CD4-positive, alpha-beta memory T cell (primary cell): ENCODE measurements around the gene KIFC3. TPM values are rescaled to one million over a fixed set of nuclear protein-coding genes. Genes with fewer than 3 reads are reported as not detected.
"Not testable (repeated sequence)": the region's sequence is repeated elsewhere in the genome, so short reads cannot be mapped to it uniquely, and the experiment has no call there.

ENCODE experiments used
- CTCF ChIA-PET: fragments of 350-600 bp; sonication (Branson Sonifier 250); formaldehyde crosslinking; loops from one replicate; lab custom pipeline; 2021; ENCODE audit warnings: inconsistent platforms; ENCODE audit not compliant: partially characterized antibody; lab: Charles Lee
- POLR2A ChIA-PET: fragments of 350-600 bp; sonication (Branson Sonifier 250); formaldehyde crosslinking; loops from one replicate; lab custom pipeline; 2021; ENCODE audit not compliant: partially characterized antibody; lab: Charles Lee
- DNase-seq, 5 donors: peaks; one replicate each; pipeline versions ENCODE4 v3.0.0 to v3.0.0-alpha.2; 2020 to 2022; ENCODE audit warnings: mixed read lengths in 1 of 5
- H3K27ac ChIP-seq: one replicate; pipeline ENCODE4 v1.7.0; 2013; ENCODE audit warnings: low read depth, low read length
- H3K27me3 ChIP-seq: 2 replicates; pipeline ENCODE4 v1.7.0; 2013; ENCODE audit warnings: mild to moderate bottlenecking, low read length, moderate library complexity; ENCODE audit not compliant: insufficient read depth
- H3K36me3 ChIP-seq: 2 replicates; pipeline ENCODE4 v1.7.0; 2013; ENCODE audit warnings: mild to moderate bottlenecking, low read length, moderate library complexity; ENCODE audit not compliant: insufficient read depth
- H3K4me1 ChIP-seq: 2 replicates; pipeline ENCODE4 v1.7.0; 2013; ENCODE audit warnings: mild to moderate bottlenecking, low read length, moderate library complexity; ENCODE audit not compliant: insufficient read depth
- H3K4me3 ChIP-seq, 2 donors: one replicate each; pipeline ENCODE4 v1.7.0; 2013; ENCODE audit warnings: low read length in 2 of 2, mild to moderate bottlenecking in 1 of 2
- H3K9me3 ChIP-seq, 2 donors: one replicate each; pipeline ENCODE4 v1.7.0; 2013; ENCODE audit warnings: low read length in 2 of 2, control low read depth in 1 of 2; ENCODE audit not compliant: control insufficient read depth in 1 of 2
- H3K27ac Mint-ChIP-seq, 7 donors: one replicate each; pipeline ENCODE4 v1.8.0; 2020 to 2021; ENCODE audit warnings: mixed read lengths in 7 of 7, mild to moderate bottlenecking in 6 of 7, inconsistent platforms in 3 of 7, moderate library complexity in 3 of 7
- H3K27me3 Mint-ChIP-seq, 2 donors: one replicate each; pipeline ENCODE4 v1.8.0; 2020 to 2021; ENCODE audit warnings: mixed read lengths in 2 of 2
- H3K36me3 Mint-ChIP-seq, 2 donors: one replicate each; pipeline ENCODE4 v1.8.0; 2020 to 2021; ENCODE audit warnings: mixed read lengths in 2 of 2, inconsistent platforms in 1 of 2, mild to moderate bottlenecking in 1 of 2
- H3K4me1 Mint-ChIP-seq, 4 donors: one replicate each; pipeline ENCODE4 v1.8.0; 2020 to 2021; ENCODE audit warnings: mixed read lengths in 4 of 4, mild to moderate bottlenecking in 1 of 4
- H3K4me3 Mint-ChIP-seq, 8 donors: one replicate each; pipeline ENCODE4 v1.8.0; 2020 to 2021; ENCODE audit warnings: mixed read lengths in 8 of 8, mild to moderate bottlenecking in 7 of 8, moderate library complexity in 6 of 8, inconsistent platforms in 3 of 8
- H3K9me3 Mint-ChIP-seq, 8 donors: one replicate each; pipeline ENCODE4 v1.8.0; 2020 to 2021; ENCODE audit warnings: mixed read lengths in 8 of 8, mild to moderate bottlenecking in 5 of 8, inconsistent platforms in 3 of 8, moderate library complexity in 1 of 8
- intact Hi-C: fragments of 100-400 bp; cut with micrococcal nuclease; formaldehyde crosslinking; loops from one replicate; pipeline ENCODE4 v1.15.1; 2023
- polyA plus RNA-seq, 2 donors: library from polyadenylated mRNA; unstranded; fragments of 300-500 nt; fragmentation: Illumina TruSeq; gene quantifications; one replicate each; pipeline ENCODE4 v1.2.3, GENCODE V29; 2021
- total RNA-seq, 2 experiments: library from RNA; stranded (reverse); gene quantifications; one replicate each; pipeline ENCODE4 v1.2.3, GENCODE V29; 2021

The KIFC3 gene
- total and polyA plus RNA-seq, 4 experiments from 2014 or later, result 1.6 to 1.9 TPM; not detected in 2

GRCh38 chr16:57798267-57798810 lies 4.0 kb downstream of the KIFC3 start:
- H3K27ac ChIP-seq, result no peak overlapping the region
- no peaks in the 10 kb centered on the region for H3K36me3 ChIP-seq
- ChIA-PET CTCF (interaction anchor here (1.0 to 1.8 kb wide), 2 partner anchors 43 to 101 kb away, joined by 3 to 4 read pairs; no protein-coding TSS in a partner anchor), POLR2A (no interaction called here)
- H3K27me3 ChIP-seq, result no peaks in the 10 kb centered on the region
- Mint-ChIP-seq H3K36me3 (no peaks in the 10 kb centered on the region), H3K9me3 (no peaks in the 10 kb centered on the region), H3K27ac (peak overlapping the region in 1 of 7 donors; percentile 82), H3K27me3 (peaks cover 5 to 6% of the 10 kb centered on the region in 2 donors), H3K4me1 (peaks cover 22 to 42% (median 26%) of the 10 kb centered on the region in 4 donors), H3K4me3 (no peak overlapping the region)
- H3K4me3 ChIP-seq, result no peak overlapping the region
- H3K4me1 ChIP-seq, result peaks cover 34% of the 10 kb centered on the region
- intact Hi-C loops, result loop anchor here (5.0 kb wide), 1 partner anchor 204 kb away; the partner anchor contains the start of genes USB1 and ZNF319
- H3K9me3 ChIP-seq, result no peaks in the 10 kb centered on the region
- no peak for DNase-seq

DNA sequence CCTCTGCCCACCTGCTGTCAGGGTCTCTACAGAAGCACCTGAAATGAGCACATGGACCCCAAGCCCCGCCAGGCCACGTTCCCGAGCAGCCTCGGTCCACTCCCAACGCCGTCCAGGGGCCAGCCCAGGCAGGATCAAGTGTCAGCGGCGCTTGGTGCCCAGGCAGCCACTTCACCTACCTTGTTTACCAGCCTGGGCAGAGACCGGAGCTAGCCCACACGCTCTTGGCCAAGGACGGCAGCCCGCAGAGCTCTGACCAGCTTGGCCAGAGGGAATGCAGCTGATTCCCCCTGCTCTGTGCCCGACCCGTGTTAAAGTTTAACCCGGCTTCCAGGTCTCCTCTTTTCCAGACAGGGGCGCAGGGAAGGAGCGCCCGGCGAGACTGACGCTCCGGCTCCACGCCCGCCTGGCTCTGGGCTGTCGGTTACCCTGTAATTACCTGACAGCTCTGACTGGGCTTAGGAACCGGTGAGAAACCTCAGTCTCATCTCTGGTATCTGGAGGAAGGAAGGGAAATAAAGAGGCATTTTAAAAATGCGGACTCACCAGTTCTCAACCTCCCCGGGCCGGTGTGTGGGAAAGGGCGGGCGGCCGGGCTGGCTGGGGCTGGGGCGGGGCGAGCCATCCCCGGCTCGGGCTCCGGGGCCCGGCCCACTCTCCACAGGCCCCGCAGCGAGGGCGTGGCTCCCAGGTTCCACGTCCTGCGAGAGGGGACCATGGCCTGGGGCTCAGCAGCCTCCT lies 4.6 kb downstream of the KIFC3 start:
- ChIA-PET POLR2A (no interaction called here), CTCF (no interaction called here)
- no peaks in the 10 kb centered on the region for H3K36me3 Mint-ChIP-seq
- Histone ChIP-seq H3K4me3 (no peak overlapping the region), H3K27ac (no peak overlapping the region), H3K36me3 (no peaks in the 10 kb centered on the region), H3K9me3 (no peaks in the 10 kb centered on the region), H3K27me3 (no peaks in the 10 kb centered on the region), H3K4me1 (peaks cover 28% of the 10 kb centered on the region)
- H3K27ac Mint-ChIP-seq, result no peak overlapping the region
- H3K4me1 Mint-ChIP-seq, result peaks cover 19 to 37% (median 22%) of the 10 kb centered on the region in 4 donors
- no peaks in the 10 kb centered on the region for H3K9me3 Mint-ChIP-seq
- DNase-seq, result no peak
- peaks cover 2 to 3% of the 10 kb centered on the region in 2 donors for H3K27me3 Mint-ChIP-seq
- intact Hi-C loops, result loop anchor here (5.0 kb wide), 1 partner anchor 205 kb away; the partner anchor contains the start of genes USB1 and ZNF319
- no peak overlapping the region for H3K4me3 Mint-ChIP-seq

GRCh38 chr16:57797216-57797525 lies 5.1 kb downstream of the KIFC3 start:
- POLR2A ChIA-PET, result no interaction called here
- no peak overlapping the region for H3K4me3 ChIP-seq
- H3K4me1 ChIP-seq, result peaks cover 25% of the 10 kb centered on the region
- H3K4me1 Mint-ChIP-seq, result peaks cover 17 to 33% (median 19%) of the 10 kb centered on the region in 4 donors
- H3K27ac ChIP-seq, result no peak overlapping the region
- DNase-seq, result no peak
- no peaks in the 10 kb centered on the region for H3K36me3 ChIP-seq
- no peak overlapping the region for H3K27ac Mint-ChIP-seq
- intact Hi-C loops, result loop anchor here (5.0 kb wide), 1 partner anchor 205 kb away; the partner anchor contains the start of genes USB1 and ZNF319
- no peaks in the 10 kb centered on the region for H3K9me3 Mint-ChIP-seq
- H3K36me3 Mint-ChIP-seq, result no peaks in the 10 kb centered on the region
- CTCF ChIA-PET, result no interaction called here
- H3K27me3 Mint-ChIP-seq, result peaks cover 0 to 1% of the 10 kb centered on the region in 2 donors
- no peaks in the 10 kb centered on the region for H3K27me3 ChIP-seq
- H3K9me3 ChIP-seq, result no peaks in the 10 kb centered on the region
- no peak overlapping the region for H3K4me3 Mint-ChIP-seq

- peak overlapping the region in 1 of 7 donors; percentile 43 for H3K27ac Mint-ChIP-seq
Observed at GRCh38 chr16:57796014-57796413, 6.3 kb downstream of the KIFC3 start.

GRCh38 chr16:57795431-57795878 lies 6.8 kb downstream of the KIFC3 start:
- ChIA-PET CTCF (interaction anchor here (0.7 to 2.4 kb wide), 8 partner anchors 8 to 104 kb away, joined by 3 to 8 read pairs (median 3); no protein-coding TSS in a partner anchor), POLR2A (no interaction called here)
- H3K4me3 Mint-ChIP-seq, result no peak overlapping the region
- Histone ChIP-seq H3K9me3 (no peaks in the 10 kb centered on the region), H3K4me1 (peaks cover 15% of the 10 kb centered on the region), H3K27ac (no peak overlapping the region), H3K4me3 (no peak overlapping the region), H3K27me3 (no peaks in the 10 kb centered on the region), H3K36me3 (no peaks in the 10 kb centered on the region)
- H3K36me3 Mint-ChIP-seq, result no peaks in the 10 kb centered on the region
- peaks cover 13 to 23% (median 16%) of the 10 kb centered on the region in 4 donors for H3K4me1 Mint-ChIP-seq
- no peak overlapping the region for H3K27ac Mint-ChIP-seq
- no peaks in the 10 kb centered on the region for H3K9me3 Mint-ChIP-seq
- intact Hi-C loops, result loop anchor here (1.0 to 5.0 kb wide), 2 partner anchors 68 to 207 kb away; partner anchors contain the start of genes USB1 and ZNF319
- DNase-seq, result peak in 3 of 5 donors; percentile 20 to 31 (median 22)
- peaks cover 0 to 1% of the 10 kb centered on the region in 2 donors for H3K27me3 Mint-ChIP-seq

More at GRCh38 chr16:57796014-57796413, 6.3 kb downstream of the KIFC3 start:
- CTCF ChIA-PET, result interaction anchor here (0.7 to 1.4 kb wide), 4 partner anchors 12 to 104 kb away, joined by 3 read pairs; no protein-coding TSS in a partner anchor
- H3K27me3 ChIP-seq, POLR2A ChIA-PET, H3K36me3 Mint-ChIP-seq, H3K36me3 ChIP-seq, H3K27me3 Mint-ChIP-seq, H3K4me3 Mint-ChIP-seq, DNase-seq, H3K27ac ChIP-seq, H3K9me3 ChIP-seq, H3K4me3 ChIP-seq, H3K9me3 Mint-ChIP-seq: not testable (repeated sequence)
- intact Hi-C loops, result loop anchor here (5.0 kb wide), 1 partner anchor 206 kb away; the partner anchor contains the start of genes USB1 and ZNF319
- peaks cover 20% of the 10 kb centered on the region for H3K4me1 ChIP-seq
- H3K4me1 Mint-ChIP-seq, result peaks cover 17 to 29% (median 19%) of the 10 kb centered on the region in 4 donors

GRCh38 chr16:57794849-57795430 lies 7.4 kb downstream of the KIFC3 start:
- DNase-seq, result no peak
- Mint-ChIP-seq H3K9me3 (no peaks in the 10 kb centered on the region), H3K4me3 (no peak overlapping the region), H3K27me3 (peaks cover 0 to 1% of the 10 kb centered on the region in 2 donors), H3K4me1 (peaks cover 9 to 20% (median 12%) of the 10 kb centered on the region in 4 donors), H3K27ac (no peak overlapping the region), H3K36me3 (no peaks in the 10 kb centered on the region)
- Histone ChIP-seq H3K9me3 (no peaks in the 10 kb centered on the region), H3K4me1 (peaks cover 10% of the 10 kb centered on the region), H3K27me3 (no peaks in the 10 kb centered on the region), H3K36me3 (no peaks in the 10 kb centered on the region), H3K4me3 (no peak overlapping the region), H3K27ac (no peak overlapping the region)
- ChIA-PET CTCF (interaction anchor here (0.8 to 2.4 kb wide), 7 partner anchors 9 to 105 kb away, joined by 3 to 8 read pairs (median 3); no protein-coding TSS in a partner anchor), POLR2A (no interaction called here)
- intact Hi-C loops, result loop anchor here (1.0 to 5.0 kb wide), 2 partner anchors 68 to 207 kb away; partner anchors contain the start of genes USB1 and ZNF319
